Mesenchymal stem cell (in vitro differentiated cells and primary cell): Measurements from ENCODE around the gene PHTF2.
"Not testable (repeated sequence)": the region's sequence is repeated elsewhere in the genome, so short reads cannot be mapped to it uniquely, and the experiment has no call there.

ENCODE experiments used
- DNase-seq: peaks from one replicate; pipeline ENCODE4 v3.0.0-alpha.2; 2013
- H2AFZ ChIP-seq: one replicate; pipeline ENCODE4 v1.6.1; 2013; ENCODE audit warnings: low read depth, mild to moderate bottlenecking, control low read depth, inconsistent platforms, low read length, moderate library complexity
- H2AK5ac ChIP-seq: 2 replicates; pipeline ENCODE4 v1.6.1; 2013; ENCODE audit warnings: low read length, moderate library complexity, mild to moderate bottlenecking, inconsistent platforms; ENCODE audit not compliant: severe bottlenecking
- H2BK120ac ChIP-seq: one replicate; pipeline ENCODE4 v1.6.1; 2013; ENCODE audit warnings: low read depth, mild to moderate bottlenecking, inconsistent platforms, low read length, moderate library complexity
- H2BK12ac ChIP-seq, 2 experiments: one replicate each; pipeline ENCODE4 v1.6.1; 2013; ENCODE audit warnings: inconsistent platforms in 2 of 2, low read length in 2 of 2, mild to moderate bottlenecking in 2 of 2, moderate library complexity in 2 of 2, control low read depth in 1 of 2
- H2BK15ac ChIP-seq: one replicate; pipeline ENCODE4 v1.6.1; 2013; ENCODE audit warnings: mild to moderate bottlenecking, low read depth, inconsistent platforms; ENCODE audit not compliant: poor library complexity, severe bottlenecking
- H2BK5ac ChIP-seq: 2 replicates; pipeline ENCODE4 v1.6.1; 2013; ENCODE audit warnings: low read depth, mild to moderate bottlenecking, low read length, control low read depth, inconsistent platforms; ENCODE audit not compliant: poor library complexity, severe bottlenecking
- H3K14ac ChIP-seq, 2 experiments: one replicate each; pipeline ENCODE4 v1.6.1; 2013; ENCODE audit warnings: inconsistent platforms in 2 of 2, low read length in 2 of 2, control low read depth in 1 of 2, mild to moderate bottlenecking in 1 of 2, moderate library complexity in 1 of 2
- H3K18ac ChIP-seq, 2 experiments: one replicate each; pipeline ENCODE4 v1.6.1; 2013; ENCODE audit warnings: inconsistent platforms in 2 of 2, low read length in 2 of 2, control low read depth in 1 of 2, low read depth in 1 of 2, mild to moderate bottlenecking in 1 of 2
- H3K23ac ChIP-seq, 2 experiments: one replicate each; pipeline ENCODE4 v1.6.1; 2013; ENCODE audit warnings: inconsistent platforms in 2 of 2, low read length in 2 of 2, mild to moderate bottlenecking in 2 of 2, moderate library complexity in 2 of 2, control low read depth in 1 of 2
- H3K27ac ChIP-seq: 2 replicates; pipeline ENCODE4 v1.5.1; 2013; ENCODE audit warnings: mild to moderate bottlenecking, moderate library complexity, low read length, control low read depth, inconsistent platforms; ENCODE audit not compliant: poor library complexity, severe bottlenecking
- H3K27me3 ChIP-seq, 2 experiments: 2 replicates each; pipeline versions ENCODE4 v1.6.1 to v1.7.0; 2013; ENCODE audit warnings: low read length in 2 of 2, mild to moderate bottlenecking in 2 of 2, moderate library complexity in 2 of 2, control low read depth in 1 of 2, inconsistent platforms in 1 of 2; ENCODE audit not compliant: control insufficient read depth in 1 of 2, insufficient read depth in 1 of 2
- H3K36me3 ChIP-seq, 2 experiments: 2 replicates each; pipeline versions ENCODE4 v1.6.1 to v1.7.0; 2013; ENCODE audit warnings: low read length in 2 of 2, control low read depth in 1 of 2, inconsistent platforms in 1 of 2, low read depth in 1 of 2, mild to moderate bottlenecking in 1 of 2; ENCODE audit not compliant: insufficient read depth in 2 of 2, control insufficient read depth in 1 of 2
- H3K4ac ChIP-seq, 2 experiments: one replicate each; pipeline ENCODE4 v1.6.1; 2013; ENCODE audit warnings: inconsistent platforms in 2 of 2, low read length in 2 of 2, mild to moderate bottlenecking in 2 of 2, moderate library complexity in 2 of 2, control low read depth in 1 of 2, low read depth in 1 of 2
- H3K4me1 ChIP-seq: 2 replicates; pipeline ENCODE4 v1.6.1; 2013; ENCODE audit warnings: low read depth, low read length, control low read depth; ENCODE audit not compliant: control insufficient read depth, insufficient read depth
- H3K4me2 ChIP-seq: 2 replicates; pipeline ENCODE4 v1.6.1; 2013; ENCODE audit warnings: low read length, mild to moderate bottlenecking, inconsistent platforms; ENCODE audit not compliant: poor library complexity, severe bottlenecking
- H3K4me3 ChIP-seq, 2 experiments: 2 replicates each; pipeline versions ENCODE4 v1.5.1 to v1.7.0; 2013; ENCODE audit warnings: low read length in 2 of 2, mild to moderate bottlenecking in 2 of 2, control low read depth in 1 of 2, low read depth in 1 of 2; ENCODE audit not compliant: insufficient read depth in 1 of 2
- H3K79me1 ChIP-seq: replicated peaks from 2 replicates; pipeline ENCODE4 v1.6.1; 2013; ENCODE audit warnings: mild to moderate bottlenecking, control low read depth, low read length, inconsistent platforms; ENCODE audit not compliant: poor library complexity, severe bottlenecking
- H3K9ac ChIP-seq: 2 replicates; pipeline ENCODE4 v1.7.0; 2013; ENCODE audit warnings: mild to moderate bottlenecking, low read length, moderate library complexity
- H3K9me3 ChIP-seq: 2 replicates; pipeline ENCODE4 v1.7.0; 2013; ENCODE audit warnings: mild to moderate bottlenecking, low read length; ENCODE audit not compliant: control insufficient read depth
- H4K8ac ChIP-seq: one replicate; pipeline ENCODE4 v1.6.1; 2013; ENCODE audit warnings: inconsistent platforms, mild to moderate bottlenecking, low read length, moderate library complexity
- H4K91ac ChIP-seq: one replicate; pipeline ENCODE4 v1.6.1; 2013; ENCODE audit warnings: mild to moderate bottlenecking, low read length, inconsistent platforms
- WGBS: methylation state at CpG from one replicate; pipeline ENCODE4 v1.1.7; 2013; ENCODE audit warnings: mixed read lengths; 5-methylcytosine and 5-hydroxymethylcytosine counted together

PHTF2 gene

GRCh38 chr7:77782383-77782782 lies 16.2 kb upstream of the PHTF2 start:
- no peak overlapping the region for H2AK5ac ChIP-seq
- no peaks in the 10 kb centered on the region for H3K27me3 ChIP-seq
- H3K14ac ChIP-seq: no peak overlapping the region
- no peak overlapping the region for H4K91ac ChIP-seq
- no peak overlapping the region for H3K4ac ChIP-seq
- H3K27ac ChIP-seq: no peak overlapping the region
- H3K4me2 ChIP-seq: no peak overlapping the region
- H2BK15ac ChIP-seq: no peak overlapping the region
- H3K9ac ChIP-seq: no peak overlapping the region
- H3K79me1 ChIP-seq: peaks cover 2% of the 10 kb centered on the region
- no peak overlapping the region for H4K8ac ChIP-seq
- H3K18ac ChIP-seq: no peak overlapping the region
- H3K4me1 ChIP-seq: no peaks in the 10 kb centered on the region
- WGBS: 94% methylated on average over 4 of the region's 4 CpGs
- H3K23ac ChIP-seq: no peak overlapping the region
- peaks cover 13% of the 10 kb centered on the region for H3K9me3 ChIP-seq
- peaks cover 0 to 60% of the 10 kb centered on the region in 2 experiments for H3K36me3 ChIP-seq
- H2BK12ac ChIP-seq: no peak overlapping the region
- no peak overlapping the region for H3K4me3 ChIP-seq
- no peak overlapping the region for H2BK120ac ChIP-seq
- no peak for DNase-seq
- H2AFZ ChIP-seq: no peak overlapping the region
- no peak overlapping the region for H2BK5ac ChIP-seq

GRCh38 chr7:77783111-77783510 lies 15.5 kb upstream of the PHTF2 start:
- H2BK120ac ChIP-seq: no peak overlapping the region
- no peak overlapping the region for H2AFZ ChIP-seq
- no peak overlapping the region for H2BK5ac ChIP-seq

GRCh38 chr7:77783545-77783944 lies 15.0 kb upstream of the PHTF2 start:
- no peak for DNase-seq
- no peak overlapping the region for H2BK5ac ChIP-seq
- no peak overlapping the region for H2AK5ac ChIP-seq
- H3K4me2 ChIP-seq: no peak overlapping the region
- no peak overlapping the region for H3K4me3 ChIP-seq
- no peak overlapping the region for H3K23ac ChIP-seq
- no peak overlapping the region for H2BK120ac ChIP-seq
- H3K9ac ChIP-seq: no peak overlapping the region
- no peak overlapping the region for H2BK15ac ChIP-seq
- H3K9me3 ChIP-seq: peaks cover 13% of the 10 kb centered on the region
- no peak overlapping the region for H3K27ac ChIP-seq
- no peak overlapping the region for H2BK12ac ChIP-seq
- H3K27me3 ChIP-seq: no peaks in the 10 kb centered on the region
- H2AFZ ChIP-seq: no peak overlapping the region
- no peak overlapping the region for H3K18ac ChIP-seq
- peaks cover 0 to 52% of the 10 kb centered on the region in 2 experiments for H3K36me3 ChIP-seq
- H3K4ac ChIP-seq: no peak overlapping the region
- H4K8ac ChIP-seq: no peak overlapping the region
- WGBS: 92% methylated on average over 1 of the region's 3 CpGs
- no peak overlapping the region for H4K91ac ChIP-seq
- peaks cover 2% of the 10 kb centered on the region for H3K79me1 ChIP-seq
- H3K14ac ChIP-seq: no peak overlapping the region
- H3K4me1 ChIP-seq: no peaks in the 10 kb centered on the region

More at GRCh38 chr7:77783111-77783510, 15.5 kb upstream of the PHTF2 start:
- no peak overlapping the region for H4K8ac ChIP-seq
- H2BK12ac ChIP-seq: no peak overlapping the region
- no peak overlapping the region for H3K27ac ChIP-seq
- H2AK5ac ChIP-seq: no peak overlapping the region
- no peak overlapping the region for H3K9ac ChIP-seq
- peaks cover 2% of the 10 kb centered on the region for H3K79me1 ChIP-seq
- H3K23ac ChIP-seq: no peak overlapping the region
- no CpG with 5 or more reads among the region's 1 CpG for WGBS
- no peak overlapping the region for H4K91ac ChIP-seq
- no peak for DNase-seq
- no peaks in the 10 kb centered on the region for H3K4me1 ChIP-seq
- no peak overlapping the region for H3K4ac ChIP-seq
- H3K27me3 ChIP-seq: no peaks in the 10 kb centered on the region
- no peak overlapping the region for H2BK15ac ChIP-seq
- H3K4me2 ChIP-seq: no peak overlapping the region
- no peak overlapping the region for H3K14ac ChIP-seq
- no peak overlapping the region for H3K18ac ChIP-seq
- H3K4me3 ChIP-seq: no peak overlapping the region
- H3K36me3 ChIP-seq: peaks cover 0 to 57% of the 10 kb centered on the region in 2 experiments
- H3K9me3 ChIP-seq: peaks cover 13% of the 10 kb centered on the region

DNA sequence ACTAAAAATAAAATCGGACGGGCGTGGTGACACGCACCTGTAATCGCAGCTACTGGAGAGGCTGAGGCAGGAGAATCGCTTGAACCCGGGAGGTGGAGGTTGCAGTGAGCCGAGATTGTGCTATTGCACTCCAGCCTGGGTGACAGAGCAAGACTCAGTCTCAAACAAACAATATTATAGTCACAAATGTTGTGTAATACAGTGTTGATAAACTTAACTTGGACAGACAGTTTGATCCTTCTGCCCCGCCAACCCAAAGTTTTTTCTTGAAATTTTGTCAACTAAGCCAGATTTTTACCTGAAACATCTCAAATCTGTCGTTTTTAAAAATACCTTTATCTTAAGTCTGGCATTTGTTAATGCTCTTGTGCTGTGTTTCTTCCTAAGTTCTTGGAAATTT lies 14.1 kb upstream of the PHTF2 start:
- not testable (repeated sequence) for H3K4me1 ChIP-seq, H3K9ac ChIP-seq, H2BK120ac ChIP-seq, H4K91ac ChIP-seq, DNase-seq, H4K8ac ChIP-seq, H3K27ac ChIP-seq, H2BK15ac ChIP-seq, H2BK12ac ChIP-seq, H3K14ac ChIP-seq, H3K4ac ChIP-seq, H2AK5ac ChIP-seq, H2BK5ac ChIP-seq, H3K79me1 ChIP-seq, H3K18ac ChIP-seq, H3K27me3 ChIP-seq, H3K4me2 ChIP-seq, H3K4me3 ChIP-seq, H2AFZ ChIP-seq, H3K23ac ChIP-seq
- WGBS: 100% methylated on average over 9 of the region's 10 CpGs
- Histone ChIP-seq H3K9me3 (peaks cover 13% of the 10 kb centered on the region), H3K36me3 (peaks cover 0 to 46% of the 10 kb centered on the region in 2 experiments)
